ENCODE measurements around the gene RERE.
"Not testable (repeated sequence)": the region's sequence is repeated elsewhere in the genome, so short reads cannot be mapped to it uniquely, and the experiment has no call there.

The RERE gene

GRCh38 chr1:8450312-8450711 is 367.1 kb downstream of the RERE start:
- no peak for DNase-seq (ENCODE audit: low read depth in 2 of 2)

- DNase-seq (ENCODE audit: low read depth in 2 of 2), result peak; percentile 54 to 55
Measured at GRCh38 chr1:8448911-8449661, 368.4 kb downstream of the RERE start.

- DNase-seq (ENCODE audit: low read depth in 2 of 2), result not testable (repeated sequence)
Measured at GRCh38 chr1:8448505-8448904, 368.9 kb downstream of the RERE start.

- no peak for DNase-seq (ENCODE audit: low read depth in 2 of 2)
Measured at GRCh38 chr1:8447616-8448150, 369.8 kb downstream of the RERE start.

DNA sequence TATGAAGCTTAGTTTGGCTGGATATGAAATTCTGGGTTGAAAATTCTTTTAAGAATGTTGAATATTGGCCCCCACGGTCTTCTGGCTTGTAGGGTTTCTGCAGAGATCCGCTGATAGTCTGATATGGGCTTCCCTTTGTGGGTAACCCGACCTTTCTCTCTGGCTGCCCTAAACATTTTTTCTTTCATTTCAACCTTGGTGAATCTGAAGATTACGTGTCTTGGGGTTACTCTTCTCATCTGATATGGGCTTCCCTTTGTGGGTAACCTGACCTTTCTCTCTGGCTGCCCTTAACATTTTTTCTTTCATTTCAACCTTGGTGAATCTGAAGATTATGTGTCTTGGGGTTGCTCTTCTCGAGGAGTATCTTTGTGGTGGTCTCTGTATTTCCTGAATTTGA is 371.3 kb downstream of the RERE start:
- DNase-seq (ENCODE audit: low read depth in 2 of 2), result not testable (repeated sequence)

DNA sequence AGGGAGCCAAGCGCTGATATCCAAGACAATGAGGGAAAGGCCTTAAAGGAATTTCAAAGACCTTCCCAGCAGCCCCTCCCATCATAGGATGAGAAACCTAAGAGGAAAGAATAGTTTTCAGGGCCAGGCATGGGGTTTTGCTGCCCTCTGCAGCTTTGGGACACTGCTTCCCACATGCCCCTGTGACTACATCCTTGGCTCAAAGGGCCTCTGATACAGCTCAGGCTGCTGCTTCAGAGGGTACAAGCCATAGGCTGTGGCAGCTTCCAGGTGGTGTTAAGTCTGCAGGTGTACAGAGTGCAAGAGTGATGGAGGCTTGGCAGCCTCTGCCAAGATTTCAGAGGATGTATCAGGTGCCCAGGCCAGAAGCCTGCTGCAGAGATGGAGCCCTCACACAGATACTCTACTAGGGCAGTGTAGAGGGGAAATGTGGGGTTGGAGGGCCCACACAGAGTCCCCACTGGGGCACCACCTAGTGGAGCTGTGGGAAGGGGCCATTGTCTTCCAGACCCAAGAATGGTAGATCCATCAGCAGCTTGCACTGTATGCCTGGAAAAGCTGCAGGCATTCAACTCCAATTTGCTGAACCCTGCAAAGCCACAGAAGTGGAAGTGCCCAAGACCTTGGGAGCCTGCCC is 373.8 kb downstream of the RERE start:
- DNase-seq (ENCODE audit: low read depth in 2 of 2), result no peak

DNA sequence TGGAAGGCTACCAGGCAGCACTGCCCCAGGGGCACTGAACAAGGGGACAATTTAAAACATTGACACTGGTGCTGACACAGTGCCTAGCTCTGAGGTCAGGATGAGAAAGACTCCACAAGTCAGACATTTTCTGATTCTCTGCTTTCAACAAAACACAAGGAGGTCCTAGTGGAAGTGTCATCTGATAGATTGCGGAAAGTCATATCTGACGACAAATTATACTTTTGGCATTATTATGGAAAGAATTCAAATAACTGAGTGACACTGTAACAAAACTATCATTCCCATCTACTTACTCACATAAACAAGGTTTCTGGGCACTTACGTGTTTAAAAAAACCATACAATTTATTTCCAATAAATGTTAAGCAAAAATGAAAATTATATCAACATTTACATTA is 376.0 kb downstream of the RERE start:
- no peak for DNase-seq (ENCODE audit: low read depth in 2 of 2)

DNA sequence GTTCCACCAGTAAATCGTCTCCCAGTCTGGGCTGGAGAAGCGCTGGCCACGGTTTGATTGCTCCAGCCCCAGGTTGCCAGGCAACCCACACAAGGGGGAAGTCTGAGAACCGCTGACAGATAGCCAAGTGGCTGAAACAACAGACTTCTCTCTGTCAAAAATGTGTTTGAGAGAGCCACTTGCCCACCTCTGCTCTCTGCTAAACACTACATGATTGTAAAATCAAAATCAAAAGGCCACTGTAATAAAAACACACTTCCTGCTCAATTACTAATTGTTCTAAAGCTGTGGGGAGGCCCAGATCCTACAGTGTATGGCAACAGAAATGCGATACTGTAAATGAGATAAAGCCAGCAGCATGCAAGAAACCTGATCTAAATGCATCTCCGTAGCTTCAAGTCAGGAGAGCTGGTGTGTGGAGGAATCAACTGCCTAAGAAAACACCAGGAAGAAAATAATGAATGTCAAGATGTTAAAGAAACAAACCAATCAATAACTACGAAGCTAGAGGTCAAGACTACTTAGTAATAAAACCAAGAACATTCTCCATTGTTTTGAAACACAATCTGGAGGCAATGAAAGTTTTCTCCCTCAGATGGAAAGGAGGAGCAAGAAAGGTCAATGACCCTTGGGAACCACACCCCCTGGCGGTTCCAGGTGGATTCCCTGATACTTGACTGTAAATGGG is 378.3 kb downstream of the RERE start:
- peak in 1 of 2 experiments; percentile 40 for DNase-seq (ENCODE audit: low read depth in 2 of 2)

GRCh38 chr1:8438489-8438888 is 379.0 kb downstream of the RERE start:
- DNase-seq (ENCODE audit: low read depth in 2 of 2), result no peak

DNA sequence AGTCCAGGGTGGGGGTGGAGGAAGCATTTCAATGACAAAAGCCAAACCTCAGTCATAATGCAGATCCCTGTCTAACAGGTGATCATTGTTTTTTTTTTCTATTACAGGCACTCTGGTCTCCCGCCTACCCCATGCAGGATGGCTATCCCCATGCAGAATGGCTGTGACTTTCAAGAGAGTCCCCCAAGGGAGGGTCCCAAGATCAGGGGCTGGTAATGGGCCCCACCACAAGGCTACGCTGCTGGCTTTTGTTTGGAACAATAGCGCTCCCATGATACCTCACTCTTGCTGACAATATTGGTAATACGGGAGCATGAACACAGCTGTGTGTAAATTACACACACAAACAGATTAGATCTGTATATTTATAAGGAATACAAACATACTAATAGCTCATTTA is 380.1 kb downstream of the RERE start:
- DNase-seq (ENCODE audit: low read depth in 2 of 2), result no peak

- DNase-seq (ENCODE audit: low read depth in 2 of 2), result no peak
Measured at GRCh38 chr1:8435569-8436071, 381.8 kb downstream of the RERE start.

DNA sequence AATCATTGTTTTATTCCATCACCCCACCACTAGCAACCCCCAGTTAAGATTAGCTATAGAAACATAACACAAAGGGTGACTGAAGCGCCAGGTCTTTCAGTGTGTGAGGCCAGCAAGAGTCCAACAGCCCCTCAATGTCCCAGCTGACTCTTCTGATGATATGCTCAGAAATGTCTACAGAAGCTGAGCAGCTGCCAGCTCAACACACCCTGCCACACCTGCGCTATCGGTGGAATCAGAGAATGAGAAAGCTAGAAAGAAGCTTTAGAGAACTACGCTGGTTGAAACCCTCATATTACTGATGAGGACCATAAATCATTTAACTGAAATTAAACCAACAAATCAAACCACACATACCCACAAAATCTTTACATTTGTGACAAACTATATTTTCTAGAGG is 383.3 kb downstream of the RERE start:
- DNase-seq (ENCODE audit: low read depth in 2 of 2), result no peak

DNA sequence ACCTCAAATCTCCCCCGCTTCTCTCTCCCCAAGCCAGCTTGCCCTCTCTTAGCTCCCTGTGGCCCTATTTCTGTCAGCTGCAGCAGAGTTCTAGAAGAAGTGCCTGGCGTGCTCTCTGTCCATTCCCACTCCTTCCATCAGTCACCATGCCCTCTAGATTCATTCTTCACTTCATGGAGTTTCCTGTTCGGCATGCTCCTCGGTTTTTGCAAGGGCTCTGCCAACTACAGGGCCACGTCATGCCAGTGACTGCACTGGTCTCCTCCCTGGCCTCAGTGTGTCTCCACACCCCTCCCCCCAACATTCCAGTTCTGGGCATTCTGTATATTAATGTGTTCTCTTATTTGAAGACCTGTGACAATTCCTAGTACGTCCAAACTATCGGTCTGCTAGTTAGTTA is 385.7 kb downstream of the RERE start:
- DNase-seq (ENCODE audit: low read depth in 2 of 2), result no peak

DNA sequence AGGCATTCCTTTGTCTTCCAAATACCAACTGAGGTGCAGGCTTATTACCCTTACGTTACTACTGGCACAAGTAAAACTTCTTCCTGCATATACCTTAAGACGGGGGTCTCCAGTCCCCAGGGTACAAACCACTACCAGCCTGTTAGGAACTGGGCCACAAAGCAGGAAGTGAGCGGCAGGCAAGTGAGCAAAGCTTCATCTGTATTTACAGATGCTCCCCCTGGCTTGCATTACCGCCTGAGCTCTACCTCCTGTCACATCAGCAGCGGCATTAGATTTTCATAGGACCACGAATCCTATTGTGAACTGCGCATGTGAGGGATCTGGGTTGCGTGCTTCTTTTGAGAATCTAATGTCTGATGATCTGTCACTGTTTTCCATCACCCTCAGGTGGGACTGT is 386.4 kb downstream of the RERE start:
- no peak for DNase-seq (ENCODE audit: low read depth in 2 of 2)

GRCh38 chr1:8430476-8430875 is 387.0 kb downstream of the RERE start:
- no peak for DNase-seq (ENCODE audit: low read depth in 2 of 2)

DNA sequence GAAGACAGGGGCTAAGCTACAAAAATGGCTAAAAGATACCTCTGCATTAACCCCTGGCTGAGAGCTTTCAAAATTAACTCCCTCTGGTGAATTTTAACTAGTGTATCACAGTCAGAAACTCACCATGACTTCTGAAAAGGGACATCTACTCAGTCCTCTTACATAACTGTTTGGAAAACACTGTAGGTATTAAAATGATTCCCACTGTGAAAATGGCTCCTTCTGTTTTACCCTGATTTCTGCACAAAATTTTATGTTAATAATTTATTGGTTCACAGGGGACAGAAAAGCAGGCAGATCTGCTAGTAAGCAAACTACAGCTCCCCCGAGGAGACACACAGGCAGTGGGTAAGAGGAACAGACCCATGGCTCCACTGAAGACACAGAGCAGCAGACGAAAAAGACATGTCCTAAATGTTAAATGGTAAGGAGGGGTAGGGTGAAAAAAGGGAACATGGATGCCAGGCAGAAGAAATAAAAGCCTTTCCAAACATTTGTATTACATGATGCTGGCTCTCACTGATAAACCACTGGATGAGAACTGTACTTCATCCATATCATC is 387.8 kb downstream of the RERE start:
- no peak for DNase-seq (ENCODE audit: low read depth in 2 of 2)

- DNase-seq (ENCODE audit: low read depth in 2 of 2), result no peak
Measured at GRCh38 chr1:8428441-8428840, 389.0 kb downstream of the RERE start.

DNA sequence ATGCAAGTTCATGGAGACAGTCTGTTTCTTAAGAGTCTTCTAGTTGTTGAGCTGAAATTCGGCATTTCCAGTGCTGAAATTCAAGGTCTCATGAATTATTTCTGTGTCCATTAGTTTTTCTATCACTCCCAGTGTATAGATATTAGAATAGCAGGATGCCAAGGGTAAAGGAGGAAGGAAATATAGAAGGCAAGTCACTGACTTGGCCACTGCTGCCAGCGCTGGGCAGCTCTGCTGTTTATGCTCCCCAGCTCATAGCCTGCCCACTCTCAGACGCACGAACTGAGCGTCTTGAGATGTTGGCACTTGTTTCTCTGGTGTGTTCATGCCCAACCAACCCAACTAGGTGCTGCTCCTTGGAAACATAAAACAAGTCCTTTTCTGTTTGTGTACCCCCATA is 389.5 kb downstream of the RERE start:
- DNase-seq (ENCODE audit: low read depth in 2 of 2), result no peak

- DNase-seq (ENCODE audit: low read depth in 2 of 2), result no peak
Measured at GRCh38 chr1:8427493-8427892, 389.9 kb downstream of the RERE start.

GRCh38 chr1:8426996-8427395 is 390.4 kb downstream of the RERE start:
- no peak for DNase-seq (ENCODE audit: low read depth in 2 of 2)

DNA sequence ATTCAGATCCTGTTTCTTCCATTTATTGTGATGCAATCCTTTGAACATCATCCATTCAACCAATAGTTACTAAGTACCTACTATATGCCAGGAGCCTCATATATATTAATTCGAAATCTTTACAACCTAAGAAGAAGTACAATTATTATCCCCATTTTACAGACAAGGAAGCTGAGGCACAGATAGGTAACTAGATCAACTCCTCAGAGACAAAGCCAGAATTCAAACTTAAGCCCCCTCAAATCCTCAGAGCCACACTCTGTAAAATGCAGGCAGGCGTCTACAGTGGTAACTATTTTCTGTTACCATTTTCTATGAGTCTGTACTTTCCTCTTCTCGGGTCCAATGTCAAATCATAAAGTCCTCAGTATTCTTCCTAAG is 391.7 kb downstream of the RERE start:
- no peak for DNase-seq (ENCODE audit: low read depth in 2 of 2)

- DNase-seq (ENCODE audit: low read depth in 2 of 2), result no peak
Measured at GRCh38 chr1:8425150-8425780, 392.2 kb downstream of the RERE start.
